ENCODE results near the gene LCNL1. TPM values are rescaled to one million over a fixed set of nuclear protein-coding genes. Genes with fewer than 3 reads are reported as not detected.

Gene LCNL1
- total and polyA plus RNA-seq, 10 of the 15 experiments (the other 5 are each of a cell fraction or from before 2014, with no cell fraction given) = not detected

- ATAC-seq (no peak), FAIRE-seq (no peak), DNase-seq (ENCODE audit: low read depth, low spot score) (no peak)
- SMC1A ChIA-PET (ENCODE audit: uncharacterized antibody, unreplicated experiment) = no interaction called here
- Histone ChIP-seq H3K36me3 (ENCODE audit: control insufficient read depth in 2 of 2, insufficient read depth in 2 of 2, low read length in 1 of 2) (no peaks in the 10 kb centered on the region), H3K4me3 (no peak overlapping the region), H3K4me1 (ENCODE audit: control insufficient read depth, insufficient read depth, low read length) (no peaks in the 10 kb centered on the region), H4K20me1 (ENCODE audit: control insufficient read depth, insufficient read depth) (peaks cover 3% of the 10 kb centered on the region; the same call in 1 of the 2 replicates), H3K79me2 (ENCODE audit: control insufficient read depth, insufficient read depth, low read length) (no peaks in the 10 kb centered on the region), H3K27ac (ENCODE audit: control insufficient read depth, insufficient read depth) (no peak overlapping the region), H3K9me3 (replicated peaks; ENCODE audit: control insufficient read depth, insufficient read depth, low read length) (no peaks in the 10 kb centered on the region), H3K9ac (ENCODE audit: control insufficient read depth, insufficient read depth, low read length) (no peak overlapping the region), H2AFZ (ENCODE audit: control insufficient read depth, low read depth, low read length) (no peak overlapping the region), H3K4me2 (ENCODE audit: control insufficient read depth, insufficient read depth) (no peak overlapping the region), H3K27me3 (replicated peaks in 1 of 2; ENCODE audit: control insufficient read depth in 2 of 2, insufficient read depth in 2 of 2, low read length in 1 of 2) (peaks cover 0 to 6% of the 10 kb centered on the region in 2 experiments; a peak in 3 of 4 replicates)
- intact Hi-C loops (cut with micrococcal nuclease; ENCODE audit: unreplicated experiment) (no loop called here), in situ Hi-C loops (cut with MboI) (no loop called here)
- 53% methylated on average over 23 of the region's 26 CpGs for WGBS (ENCODE audit: insufficient coverage, insufficient replicate concordance, low lambda C conversion rate, missing lambda C conversion rate)
- POLR2A ChIA-PET = no interaction called here
- TF ChIP-seq POU2F2 (IDR thresholded peaks at IDR 0.05; ENCODE audit: borderline replicate concordance, low read depth, low read length) (no peak), HSF1 (IDR thresholded peaks at IDR 0.05; ENCODE audit: low read depth, low read length) (no peak), TARDBP (IDR thresholded peaks at IDR 0.05; ENCODE audit: borderline replicate concordance) (no peak), E2F8 (IDR thresholded peaks at IDR 0.05; ENCODE audit: low read depth, partially characterized antibody) (no peak), SRF (IDR thresholded peaks at IDR 0.05; ENCODE audit: low read depth in 2 of 2, low read length in 2 of 2) (no peak), SMC3 (IDR thresholded peaks at IDR 0.05; ENCODE audit: borderline replicate concordance, low read length) (no peak), PAX5 (IDR thresholded peaks at IDR 0.05; ENCODE audit: borderline replicate concordance, low read depth, low read length) (no peak), CREB1 (IDR thresholded peaks at IDR 0.05; ENCODE audit: low read depth) (no peak), USF1 (IDR thresholded peaks at IDR 0.05; ENCODE audit: borderline replicate concordance, extremely low read length, insufficient read depth, low read depth, low read length) (no peak), ZBTB33 (IDR thresholded peaks at IDR 0.05) (no peak), ZNF592 (IDR thresholded peaks at IDR 0.05) (no peak)
- CTCF ChIA-PET = no interaction called here
- RAD21 ChIA-PET (ENCODE audit: unreplicated experiment) = no interaction called here
- no TSS peak for BruUV-seq (replicated peaks)
Observed at GRCh38 chr9:136979769-136980587, 2.8 kb upstream of the LCNL1 start.
